Measurements from ENCODE around the gene SLC6A20.

- TF ChIP-seq CTCF (conservative IDR thresholded peaks at IDR 0.05 in 1 of 2, IDR thresholded peaks at IDR 0.05 in 1 of 2; ENCODE audit: extremely low read depth in 1 of 2, insufficient read depth in 1 of 2, low read depth in 1 of 2, low read length in 2 of 2) (no peak), EZH2 (IDR thresholded peaks at IDR 0.05; ENCODE audit: borderline replicate concordance, low read length) (no peak)
These were observed 79.5 kb downstream of the SLC6A20 start for GRCh38 chr3:45716790-45717336.
